ENCODE data around the gene DMBX1. TPM values are rescaled to one million over a fixed set of nuclear protein-coding genes. Genes with fewer than 3 reads are reported as not detected.

The DMBX1 gene
- total and polyA plus RNA-seq, 9 of the 15 experiments (the other 6 are each of a cell fraction or from before 2014, with no cell fraction given), result 0.25 to 4.3 (median 1.0) TPM

DNA sequence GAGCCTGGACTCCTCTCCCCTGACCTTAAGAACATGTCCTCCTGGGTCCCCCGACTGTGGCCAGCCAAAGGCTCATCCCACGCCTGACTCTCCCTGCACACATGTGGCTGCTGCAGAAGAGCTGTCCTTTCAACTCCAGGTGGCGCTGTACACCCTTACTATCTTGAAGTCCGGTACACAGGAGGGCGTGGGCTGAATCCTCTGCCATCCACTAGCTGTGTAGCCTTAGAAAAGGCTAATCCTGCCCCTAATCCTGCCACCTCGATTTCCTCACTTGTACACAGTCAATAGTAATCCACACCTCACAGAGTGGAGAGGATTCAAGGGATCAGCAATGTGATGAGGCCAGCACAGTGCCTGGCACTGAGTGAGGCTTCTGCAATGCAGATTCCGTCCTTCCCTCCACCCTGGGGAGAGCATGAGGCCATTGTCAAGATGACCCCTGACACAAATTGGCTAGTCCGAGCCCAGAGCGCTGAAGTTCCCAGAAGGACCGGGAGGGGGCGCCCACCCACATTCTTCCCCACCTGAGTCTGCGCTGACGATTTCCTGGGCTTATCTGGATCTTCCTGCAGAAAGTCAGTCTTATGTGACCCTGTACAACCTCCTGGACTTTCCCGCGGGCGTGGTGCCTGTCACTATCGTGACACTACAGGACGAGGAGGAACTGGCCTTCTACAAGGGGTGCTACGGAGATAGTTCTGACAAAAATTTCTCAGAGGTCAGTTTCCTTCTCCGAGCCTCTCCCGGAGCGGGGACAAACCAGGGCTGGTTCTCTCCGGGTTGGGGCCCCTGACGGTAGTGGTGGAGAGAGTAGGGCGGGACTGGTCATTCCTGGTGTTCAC, 47.1 kb upstream of the DMBX1 start (continued):
- TF ChIP-seq FOXA1 (IDR thresholded peaks at IDR 0.05; ENCODE audit: borderline replicate concordance), result no peak
- no peak for TF ChIP-seq NFYB (IDR thresholded peaks at IDR 0.05; ENCODE audit: extremely low read depth, insufficient read length)
- TF ChIP-seq, protein P1, sequence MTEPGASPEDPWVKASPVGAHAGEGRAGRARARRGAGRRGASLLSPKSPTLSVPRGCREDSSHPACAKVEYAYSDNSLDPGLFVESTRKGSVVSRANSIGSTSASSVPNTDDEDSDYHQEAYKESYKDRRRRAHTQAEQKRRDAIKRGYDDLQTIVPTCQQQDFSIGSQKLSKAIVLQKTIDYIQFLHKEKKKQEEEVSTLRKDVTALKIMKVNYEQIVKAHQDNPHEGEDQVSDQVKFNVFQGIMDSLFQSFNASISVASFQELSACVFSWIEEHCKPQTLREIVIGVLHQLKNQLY (CRISPR knock-in tag; conservative IDR thresholded peaks at IDR 0.05), result 0 out of 4 replicates have a peak, but pooled peaks of 1 of the 2 experiments have one; percentile 74
- no peak for TF ChIP-seq MXI1 (IDR thresholded peaks at IDR 0.05; ENCODE audit: low read depth, low read length)
- peak; percentile 45; the same call in 1 of the 2 replicates for TF ChIP-seq PHF8 (IDR thresholded peaks at IDR 0.05; ENCODE audit: borderline replicate concordance, low read length)
- TF ChIP-seq TSC22D4 (tag; IDR thresholded peaks at IDR 0.05), result no peak
- peak; percentile 58; the same call in 1 of the 2 replicates for TF ChIP-seq POLR2AphosphoS5 (IDR thresholded peaks at IDR 0.05; ENCODE audit: control insufficient read depth, insufficient read depth, low read depth, low read length)
- TF ChIP-seq CHAMP1 (IDR thresholded peaks at IDR 0.05), result peak; percentile 93
- TF ChIP-seq, protein P2, sequence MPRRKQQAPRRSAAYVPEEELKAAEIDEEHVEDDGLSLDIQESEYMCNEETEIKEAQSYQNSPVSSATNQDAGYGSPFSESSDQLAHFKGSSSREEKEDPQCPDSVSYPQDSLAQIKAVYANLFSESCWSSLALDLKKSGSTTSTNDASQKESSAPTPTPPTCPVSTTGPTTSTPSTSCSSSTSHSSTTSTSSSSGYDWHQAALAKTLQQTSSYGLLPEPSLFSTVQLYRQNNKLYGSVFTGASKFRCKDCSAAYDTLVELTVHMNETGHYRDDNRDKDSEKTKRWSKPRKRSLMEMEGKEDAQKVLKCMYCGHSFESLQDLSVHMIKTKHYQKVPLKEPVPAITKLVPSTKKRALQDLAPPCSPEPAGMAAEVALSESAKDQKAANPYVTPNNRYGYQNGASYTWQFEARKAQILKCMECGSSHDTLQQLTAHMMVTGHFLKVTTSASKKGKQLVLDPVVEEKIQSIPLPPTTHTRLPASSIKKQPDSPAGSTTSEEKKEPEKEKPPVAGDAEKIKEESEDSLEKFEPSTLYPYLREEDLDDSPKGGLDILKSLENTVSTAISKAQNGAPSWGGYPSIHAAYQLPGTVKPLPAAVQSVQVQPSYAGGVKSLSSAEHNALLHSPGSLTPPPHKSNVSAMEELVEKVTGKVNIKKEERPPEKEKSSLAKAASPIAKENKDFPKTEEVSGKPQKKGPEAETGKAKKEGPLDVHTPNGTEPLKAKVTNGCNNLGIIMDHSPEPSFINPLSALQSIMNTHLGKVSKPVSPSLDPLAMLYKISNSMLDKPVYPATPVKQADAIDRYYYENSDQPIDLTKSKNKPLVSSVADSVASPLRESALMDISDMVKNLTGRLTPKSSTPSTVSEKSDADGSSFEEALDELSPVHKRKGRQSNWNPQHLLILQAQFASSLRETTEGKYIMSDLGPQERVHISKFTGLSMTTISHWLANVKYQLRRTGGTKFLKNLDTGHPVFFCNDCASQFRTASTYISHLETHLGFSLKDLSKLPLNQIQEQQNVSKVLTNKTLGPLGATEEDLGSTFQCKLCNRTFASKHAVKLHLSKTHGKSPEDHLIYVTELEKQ (CRISPR knock-in tag; IDR thresholded peaks at IDR 0.05), result no peak
- peak; percentile 72; the same call in 1 of the 2 replicates for TF ChIP-seq HOMEZ (CRISPR knock-in tag; IDR thresholded peaks at IDR 0.05)
- peak; percentile 49; the same call in 1 of the 2 replicates for TF ChIP-seq ELF4 (CRISPR knock-in tag; IDR thresholded peaks at IDR 0.05)
- TF ChIP-seq ATF4 (CRISPR knock-in tag; IDR thresholded peaks at IDR 0.05), result 0 out of 2 replicates have a peak, but pooled peaks have one; percentile 13
- TF ChIP-seq LEF1 (IDR thresholded peaks at IDR 0.05), result peak; percentile 91
- no peak for TF ChIP-seq ELF2 (CRISPR knock-in tag; IDR thresholded peaks at IDR 0.05)
- TF ChIP-seq E2F5 (CRISPR knock-in tag; IDR thresholded peaks at IDR 0.05), result no peak
- peak; percentile 9; the same call in 1 of the 2 replicates for TF ChIP-seq PHF21A (IDR thresholded peaks at IDR 0.05; ENCODE audit: borderline replicate concordance, low read depth)
